ENCODE data around the gene LNX1. TPM values are rescaled to one million over a fixed set of nuclear protein-coding genes. Genes with fewer than 3 reads are reported as not detected.

Gene LNX1
- total RNA-seq: 10 to 100 TPM in 2 of 4 donors, 1 to 10 TPM in 2; 7.2 to 72.4 (median 19.0) TPM

- DNase-seq (ENCODE audit: low spot score): no peak
- ATAC-seq (ENCODE audit: low FRiP score): no peak
- no peak for TF ChIP-seq CTCF (IDR thresholded peaks at IDR 0.05)
These were observed at the start of gene LNX1 for GRCh38 chr4:53591372-53591892. Gene LNX1 (minus strand): TSS chr4:53591486. CDS start chr4:53574002, 17,484 bp downstream.

- DNase-seq (ENCODE audit: low spot score) (no peak), ATAC-seq (ENCODE audit: low FRiP score) (no peak)
- TF ChIP-seq CTCF (IDR thresholded peaks at IDR 0.05): no peak
These were observed 49.5 kb upstream of the LNX1 start for GRCh38 chr4:53640576-53641453.

- TF ChIP-seq CTCF (IDR thresholded peaks at IDR 0.05): no peak
- ATAC-seq (ENCODE audit: low FRiP score) (no peak), DNase-seq (ENCODE audit: low spot score) (no peak)
These were observed 47.6 kb upstream of the LNX1 start for GRCh38 chr4:53638919-53639318.

GRCh38 chr4:53637348-53637747 lies 46.1 kb upstream of the LNX1 start:
- ATAC-seq (ENCODE audit: low FRiP score) (no peak), DNase-seq (ENCODE audit: low spot score) (no peak)
- TF ChIP-seq CTCF (IDR thresholded peaks at IDR 0.05): no peak

GRCh38 chr4:53635697-53636483 lies 44.6 kb upstream of the LNX1 start:
- no peak for ATAC-seq (ENCODE audit: low FRiP score)
- DNase-seq (ENCODE audit: low spot score): no peak
- no peak for TF ChIP-seq CTCF (IDR thresholded peaks at IDR 0.05)

- no peak for DNase-seq (ENCODE audit: low spot score)
- ATAC-seq (ENCODE audit: low FRiP score): no peak
- no peak for TF ChIP-seq CTCF (IDR thresholded peaks at IDR 0.05)
These were observed 42.3 kb upstream of the LNX1 start for GRCh38 chr4:53633608-53634007.
